Measurements from ENCODE around the gene SYT17. TPM values are rescaled to one million over a fixed set of nuclear protein-coding genes. Genes with fewer than 3 reads are reported as not detected.

SYT17 gene
- total RNA-seq, 3 donors from 2014 or later (not counting 1 experiment from before 2014, with no cell fraction given), result 0.65 to 1.6 TPM; not detected in 1

DNA sequence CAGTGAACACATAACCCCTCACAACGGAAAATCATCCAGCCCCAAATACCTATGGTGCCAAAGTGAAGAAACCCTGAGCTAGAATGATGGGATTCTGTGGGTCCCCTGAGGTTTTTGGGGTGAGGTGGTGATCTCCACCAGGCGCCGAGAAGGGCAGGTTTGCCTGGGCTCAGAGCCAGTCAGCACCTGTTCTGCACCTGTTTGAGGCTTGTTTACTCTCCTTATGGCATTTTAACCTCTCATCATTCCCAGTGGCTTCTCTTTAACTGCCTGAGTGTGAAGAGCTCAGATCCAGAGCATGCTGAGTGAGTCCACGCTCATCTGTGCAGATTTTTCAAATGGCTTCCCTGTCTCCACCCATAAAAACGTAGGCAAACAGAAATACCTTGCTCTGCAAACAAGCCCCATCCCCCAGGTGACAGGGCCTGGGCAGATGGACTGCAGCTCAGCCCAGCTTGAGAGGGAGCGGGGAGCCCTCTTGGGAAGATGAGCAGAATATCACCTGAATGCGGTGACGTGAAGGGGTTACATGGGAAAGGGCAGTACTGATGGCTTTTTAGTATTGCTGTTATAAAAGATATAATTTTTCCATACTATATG lies 77.4 kb downstream of the SYT17 start:
- H3K4me1 ChIP-seq (ENCODE audit: control insufficient read depth, insufficient read depth, low read length), result no peaks in the 10 kb centered on the region
- H3K27me3 Mint-ChIP-seq (ENCODE audit: low read depth in 2 of 2), result peaks cover 0 to 3% of the 10 kb centered on the region in 2 donors
- no peaks in the 10 kb centered on the region for H3K36me3 Mint-ChIP-seq
- H3K27ac ChIP-seq (ENCODE audit: low read length), result no peak overlapping the region
- H3K27ac Mint-ChIP-seq, result no peak overlapping the region
- no peaks in the 10 kb centered on the region for H3K4me1 Mint-ChIP-seq
- H3K4me3 ChIP-seq (ENCODE audit: low read length), result no peak overlapping the region
- H3K4me3 Mint-ChIP-seq, result no peak overlapping the region
- no peak for DNase-seq
- no peaks in the 10 kb centered on the region for H3K27me3 ChIP-seq (ENCODE audit: control insufficient read depth, insufficient read depth, low read length)
- WGBS (ENCODE audit: insufficient coverage), result 82% methylated on average over 6 of the region's 8 CpGs
- H3K9me3 ChIP-seq (ENCODE audit: control insufficient read depth, insufficient read depth, low read length), result no peaks in the 10 kb centered on the region
- TF ChIP-seq, protein P1, sequence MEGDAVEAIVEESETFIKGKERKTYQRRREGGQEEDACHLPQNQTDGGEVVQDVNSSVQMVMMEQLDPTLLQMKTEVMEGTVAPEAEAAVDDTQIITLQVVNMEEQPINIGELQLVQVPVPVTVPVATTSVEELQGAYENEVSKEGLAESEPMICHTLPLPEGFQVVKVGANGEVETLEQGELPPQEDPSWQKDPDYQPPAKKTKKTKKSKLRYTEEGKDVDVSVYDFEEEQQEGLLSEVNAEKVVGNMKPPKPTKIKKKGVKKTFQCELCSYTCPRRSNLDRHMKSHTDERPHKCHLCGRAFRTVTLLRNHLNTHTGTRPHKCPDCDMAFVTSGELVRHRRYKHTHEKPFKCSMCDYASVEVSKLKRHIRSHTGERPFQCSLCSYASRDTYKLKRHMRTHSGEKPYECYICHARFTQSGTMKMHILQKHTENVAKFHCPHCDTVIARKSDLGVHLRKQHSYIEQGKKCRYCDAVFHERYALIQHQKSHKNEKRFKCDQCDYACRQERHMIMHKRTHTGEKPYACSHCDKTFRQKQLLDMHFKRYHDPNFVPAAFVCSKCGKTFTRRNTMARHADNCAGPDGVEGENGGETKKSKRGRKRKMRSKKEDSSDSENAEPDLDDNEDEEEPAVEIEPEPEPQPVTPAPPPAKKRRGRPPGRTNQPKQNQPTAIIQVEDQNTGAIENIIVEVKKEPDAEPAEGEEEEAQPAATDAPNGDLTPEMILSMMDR (IDR thresholded peaks at IDR 0.05), result no peak
- no peaks in the 10 kb centered on the region for H3K36me3 ChIP-seq (ENCODE audit: control insufficient read depth, insufficient read depth, low read length)
- intact Hi-C loops (cut with micrococcal nuclease), result no loop called here
- no peak for ATAC-seq
- peaks cover 0 to 2% of the 10 kb centered on the region in 2 donors for H3K9me3 Mint-ChIP-seq

- no peak for DNase-seq
- Mint-ChIP-seq H3K27me3 (ENCODE audit: low read depth in 2 of 2) (peaks cover 0 to 20% of the 10 kb centered on the region in 2 donors), H3K27ac (no peak overlapping the region), H3K4me3 (no peak overlapping the region), H3K4me1 (no peaks in the 10 kb centered on the region), H3K9me3 (no peaks in the 10 kb centered on the region), H3K36me3 (no peaks in the 10 kb centered on the region)
- no peaks in the 10 kb centered on the region for H3K9me3 ChIP-seq (ENCODE audit: control insufficient read depth, insufficient read depth, low read length)
- no peaks in the 10 kb centered on the region for H3K36me3 ChIP-seq (ENCODE audit: control insufficient read depth, insufficient read depth, low read length)
- TF ChIP-seq, protein P1 (IDR thresholded peaks at IDR 0.05), result no peak
- H3K27me3 ChIP-seq (ENCODE audit: control insufficient read depth, insufficient read depth, low read length), result no peaks in the 10 kb centered on the region
- no peak for ATAC-seq
- intact Hi-C loops (cut with micrococcal nuclease), result no loop called here
- no peak overlapping the region for H3K4me3 ChIP-seq (ENCODE audit: low read length)
- no peaks in the 10 kb centered on the region for H3K4me1 ChIP-seq (ENCODE audit: control insufficient read depth, insufficient read depth, low read length)
- WGBS (ENCODE audit: insufficient coverage), result 62% methylated on average over 2 of the region's 2 CpGs
- H3K27ac ChIP-seq (ENCODE audit: low read length), result no peak overlapping the region
These were observed 84.9 kb downstream of the SYT17 start for GRCh38 chr16:19252904-19253303.

GRCh38 chr16:19254611-19255010 lies 86.6 kb downstream of the SYT17 start:
- Mint-ChIP-seq H3K27me3 (ENCODE audit: low read depth in 2 of 2) (peaks cover 3 to 20% of the 10 kb centered on the region in 2 donors), H3K4me1 (no peaks in the 10 kb centered on the region), H3K9me3 (no peaks in the 10 kb centered on the region), H3K4me3 (no peak overlapping the region), H3K27ac (no peak overlapping the region), H3K36me3 (no peaks in the 10 kb centered on the region)
- no peak overlapping the region for H3K27ac ChIP-seq (ENCODE audit: low read length)
- intact Hi-C loops (cut with micrococcal nuclease), result no loop called here
- no peak for DNase-seq
- no peaks in the 10 kb centered on the region for H3K27me3 ChIP-seq (ENCODE audit: control insufficient read depth, insufficient read depth, low read length)
- H3K9me3 ChIP-seq (ENCODE audit: control insufficient read depth, insufficient read depth, low read length), result no peaks in the 10 kb centered on the region
- WGBS (ENCODE audit: insufficient coverage), result 64% methylated on average over 4 of the region's 4 CpGs
- no peaks in the 10 kb centered on the region for H3K36me3 ChIP-seq (ENCODE audit: control insufficient read depth, insufficient read depth, low read length)
- TF ChIP-seq, protein P1 (IDR thresholded peaks at IDR 0.05), result no peak
- ATAC-seq, result no peak
- H3K4me3 ChIP-seq (ENCODE audit: low read length), result no peak overlapping the region
- no peaks in the 10 kb centered on the region for H3K4me1 ChIP-seq (ENCODE audit: control insufficient read depth, insufficient read depth, low read length)

DNA sequence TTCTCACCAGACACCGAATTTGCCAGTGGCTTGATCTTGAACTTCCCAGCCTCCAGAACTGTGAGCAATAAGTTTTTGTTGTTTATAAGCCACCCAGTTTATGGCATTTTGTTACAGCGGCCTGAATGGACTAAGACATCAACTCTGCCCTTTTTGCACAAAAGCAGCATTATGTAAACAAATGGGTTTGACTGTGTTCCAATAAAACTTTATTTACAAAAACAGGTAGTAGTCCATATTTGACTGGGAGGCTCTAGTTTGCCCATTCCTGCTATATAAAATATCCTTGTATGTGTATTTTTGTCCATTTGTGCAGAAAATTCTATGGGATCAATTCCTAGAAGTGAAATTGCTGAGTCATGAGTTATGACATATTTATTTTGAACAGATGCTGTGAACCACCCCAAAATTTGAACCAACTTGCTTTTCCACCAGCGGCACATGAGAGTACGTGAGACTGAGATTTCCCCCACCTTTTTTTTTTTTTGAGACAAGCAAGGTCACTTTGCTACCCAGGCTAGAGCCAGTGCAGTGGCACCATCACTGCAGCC lies 96.2 kb downstream of the SYT17 start:
- peaks cover 3% of the 10 kb centered on the region for H3K9me3 ChIP-seq (ENCODE audit: control insufficient read depth, insufficient read depth, low read length)

More for the DNA sequence above, 96.2 kb downstream of the SYT17 start:
- H3K4me3 ChIP-seq (ENCODE audit: low read length), result no peak overlapping the region
- H3K27me3 ChIP-seq (ENCODE audit: control insufficient read depth, insufficient read depth, low read length), result no peaks in the 10 kb centered on the region
- H3K4me1 ChIP-seq (ENCODE audit: control insufficient read depth, insufficient read depth, low read length), result no peaks in the 10 kb centered on the region
- H3K36me3 ChIP-seq (ENCODE audit: control insufficient read depth, insufficient read depth, low read length), result no peaks in the 10 kb centered on the region
- no peaks in the 10 kb centered on the region for H3K4me1 Mint-ChIP-seq
- H3K27ac ChIP-seq (ENCODE audit: low read length), result no peak overlapping the region
- TF ChIP-seq, protein P1 (IDR thresholded peaks at IDR 0.05), result no peak
- DNase-seq (no peak), ATAC-seq (no peak)
- peaks cover 2 to 5% of the 10 kb centered on the region in 2 donors for H3K9me3 Mint-ChIP-seq
- H3K4me3 Mint-ChIP-seq, result no peak overlapping the region
- no peaks in the 10 kb centered on the region for H3K27me3 Mint-ChIP-seq (ENCODE audit: low read depth in 2 of 2)
- intact Hi-C loops (cut with micrococcal nuclease), result no loop called here
- H3K36me3 Mint-ChIP-seq, result no peaks in the 10 kb centered on the region
- 95% methylated on average over 4 of the region's 4 CpGs for WGBS (ENCODE audit: insufficient coverage)
- no peak overlapping the region for H3K27ac Mint-ChIP-seq
